Kidney epithelial cell (primary cell): ENCODE measurements around the gene RPF1. TPM values are rescaled to one million over a fixed set of nuclear protein-coding genes. Genes with fewer than 3 reads are reported as not detected.
"Not testable (repeated sequence)": the region's sequence is repeated elsewhere in the genome, so short reads cannot be mapped to it uniquely, and the experiment has no call there.

Experiments used
- DNase-seq: peaks from one replicate; pipeline ENCODE4 v3.0.0-alpha.2; 2010; ENCODE audit warnings: low read depth
- H3K27me3 ChIP-seq: 2 replicates; pipeline ENCODE4 v1.6.0; 2011; ENCODE audit warnings: low read length; ENCODE audit not compliant: control insufficient read depth, insufficient read depth
- H3K36me3 ChIP-seq: 2 replicates; pipeline ENCODE4 v1.5.1; 2011; ENCODE audit warnings: low read length; ENCODE audit not compliant: control insufficient read depth, insufficient read depth
- H3K4me3 ChIP-seq: 2 replicates; pipeline ENCODE4 v1.5.1; 2011; ENCODE audit warnings: low read depth, mild to moderate bottlenecking, control low read depth, low read length
- CTCF ChIP-seq: IDR thresholded peaks from 2 replicates; pipeline ENCODE4 v1.5.1; 2011; ENCODE audit warnings: mild to moderate bottlenecking, moderate library complexity, low read length, control low read depth, inconsistent platforms; ENCODE audit not compliant: insufficient read depth, poor library complexity, severe bottlenecking
- total RNA-seq: library from RNA; depleted of rRNA; stranded (reverse); fragments of >200 nt; gene quantifications from 2 replicates; pipeline ENCODE4 v1.2.3, GENCODE V29; 2015

RPF1 gene
- total RNA-seq, 1 donor from 2014 or later: 65.4 TPM

- H3K27me3 ChIP-seq: no peaks in the 10 kb centered on the region
- DNase-seq: no peak
- no peaks in the 10 kb centered on the region for H3K36me3 ChIP-seq
- TF ChIP-seq CTCF: no peak
- no peak overlapping the region for H3K4me3 ChIP-seq
Observed at GRCh38 chr1:84436876-84437655, 42.0 kb upstream of the RPF1 start.

GRCh38 chr1:84442256-84442655 is 36.8 kb upstream of the RPF1 start:
- Histone ChIP-seq H3K4me3 (no peak overlapping the region), H3K36me3 (no peaks in the 10 kb centered on the region), H3K27me3 (no peaks in the 10 kb centered on the region)
- peak; percentile 40 for TF ChIP-seq CTCF
- DNase-seq: peak; percentile 58

GRCh38 chr1:84442747-84443646 is 36.1 kb upstream of the RPF1 start:
- H3K27me3 ChIP-seq, H3K4me3 ChIP-seq, H3K36me3 ChIP-seq, DNase-seq: not testable (repeated sequence)

GRCh38 chr1:84448704-84449103 is 30.4 kb upstream of the RPF1 start:
- not testable (repeated sequence) for H3K4me3 ChIP-seq, DNase-seq, H3K36me3 ChIP-seq, H3K27me3 ChIP-seq

GRCh38 chr1:84450910-84451309 is 28.2 kb upstream of the RPF1 start:
- Histone ChIP-seq H3K4me3 (no peak overlapping the region), H3K36me3 (no peaks in the 10 kb centered on the region), H3K27me3 (no peaks in the 10 kb centered on the region)
- no peak for DNase-seq
- no peak for TF ChIP-seq CTCF

GRCh38 chr1:84452436-84452835 is 26.6 kb upstream of the RPF1 start:
- no peak for DNase-seq
- TF ChIP-seq CTCF: no peak
- Histone ChIP-seq H3K36me3 (no peaks in the 10 kb centered on the region), H3K4me3 (no peak overlapping the region), H3K27me3 (no peaks in the 10 kb centered on the region)
